Panc1 (cell line): Measurements from ENCODE around the gene MYO1E. TPM values are rescaled to one million over a fixed set of nuclear protein-coding genes. Genes with fewer than 3 reads are reported as not detected.
"Not testable (repeated sequence)": the region's sequence is repeated elsewhere in the genome, so short reads cannot be mapped to it uniquely, and the experiment has no call there.

Experiments
- ATAC-seq: fragments of 200-7000 bp; cut with Tn5 transposase; 2 replicates; pipeline ENCODE4 v1.9.1; 2020; ENCODE audit warnings: mild to moderate bottlenecking, moderate library complexity
- BruUV-seq: library from RNA; stranded (reverse); fragments of 400-500 nt; replicated peaks from 2 replicates; lab custom pipeline; 2021; lab: Mats Ljungman, UMichigan
- CTCF ChIA-PET: fragments of 300-600 bp; sonication (Branson Sonifier 250); formaldehyde crosslinking; loops from one replicate; lab custom pipeline; 2022; ENCODE audit warnings: antibody characterized with exemption; lab: Charles Lee
- POLR2A ChIA-PET: fragments of 300-600 bp; sonication (Branson Sonifier 250); formaldehyde crosslinking; loops from one replicate; lab custom pipeline; 2022; ENCODE audit warnings: antibody characterized with exemption; lab: Charles Lee
- DNase-seq: peaks from one replicate; pipeline ENCODE4 v3.0.0-alpha.2; 2010; ENCODE audit warnings: low read depth, low spot score
- H3K27ac ChIP-seq: 2 replicates; pipeline ENCODE4 v1.5.1; 2011; ENCODE audit warnings: mild to moderate bottlenecking, low read length, inconsistent platforms
- H3K27me3 ChIP-seq: fragments of 200-500 bp; sonication (Bioruptor generic); 2 replicates; pipeline ENCODE4 v1.6.0; 2014; ENCODE audit warnings: low read length, inconsistent platforms; ENCODE audit not compliant: control insufficient read depth, insufficient read depth
- H3K36me3 ChIP-seq: fragments of 200-500 bp; sonication (Bioruptor generic); 2 replicates; pipeline ENCODE4 v1.5.1; 2014; ENCODE audit warnings: inconsistent platforms, mild to moderate bottlenecking, low read length, moderate library complexity; ENCODE audit not compliant: control insufficient read depth, insufficient read depth
- H3K4me1 ChIP-seq: 2 replicates; pipeline ENCODE4 v1.5.1; 2011; ENCODE audit warnings: inconsistent platforms, mild to moderate bottlenecking, low read length, moderate library complexity; ENCODE audit not compliant: control insufficient read depth, insufficient read depth
- H3K4me3 ChIP-seq, 2 experiments: 2 replicates each; pipeline ENCODE4 v1.5.1; 2011 to 2012; ENCODE audit warnings: low read depth in 2 of 2, low read length in 2 of 2, mild to moderate bottlenecking in 2 of 2, inconsistent platforms in 1 of 2, moderate library complexity in 1 of 2
- H3K9me3 ChIP-seq: fragments of 200-500 bp; sonication (Bioruptor generic); 2 replicates; pipeline ENCODE4 v1.5.1; 2014; ENCODE audit warnings: low read depth, mild to moderate bottlenecking, inconsistent platforms, low read length, moderate library complexity; ENCODE audit not compliant: control insufficient read depth, insufficient read depth
- CTCF ChIP-seq: fragments of 450-650 bp; IDR thresholded peaks from 2 replicates; pipeline ENCODE4 v1.5.1; 2017; ENCODE audit warnings: mild to moderate bottlenecking
- POLR2AphosphoS5 ChIP-seq: IDR thresholded peaks from 2 replicates; pipeline ENCODE4 v1.6.1; 2012; ENCODE audit warnings: mild to moderate bottlenecking, low read depth, low read length, moderate library complexity
- SIN3A ChIP-seq: IDR thresholded peaks from 2 replicates; pipeline ENCODE4 v1.6.1; 2012; ENCODE audit warnings: low read depth, mild to moderate bottlenecking, low read length, moderate library complexity, borderline replicate concordance; ENCODE audit not compliant: insufficient read depth
- TCF7L2 ChIP-seq: IDR thresholded peaks from 2 replicates; pipeline ENCODE4 v1.6.1; 2011; ENCODE audit warnings: mild to moderate bottlenecking, low read depth, low read length, inconsistent platforms
- in situ Hi-C: cut with HindIII; loops from 2 replicates; pipeline ENCODE4 v1.10.0; 2016; ENCODE audit warnings: low sequenced_read_pairs, low pct_unique_long_range_greater_than_20kb
- intact Hi-C: fragments of 100-400 bp; cut with micrococcal nuclease; formaldehyde crosslinking; loops from one replicate; pipeline ENCODE4 v1.10.0; 2022; ENCODE audit not compliant: unreplicated experiment
- total RNA-seq: library from RNA; stranded (reverse); gene quantifications from one replicate; pipeline ENCODE4 v1.2.1, GENCODE V29; 2021; ENCODE audit not compliant: unreplicated experiment
- TF ChIP-seq, protein P1 (sequence below), 2 experiments: IDR thresholded peaks; 2 replicates each; pipeline ENCODE4 v1.6.1; 2011 to 2012; ENCODE audit warnings: low read depth in 2 of 2, control low read depth in 1 of 2, low read length in 1 of 2, mild to moderate bottlenecking in 1 of 2, moderate library complexity in 1 of 2; ENCODE audit not compliant: insufficient read depth in 1 of 2

Gene MYO1E
- total RNA-seq, 1 experiment from 2014 or later, result 161 TPM

- POLR2A ChIA-PET, result interaction anchor here (0.6 kb wide), 1 partner anchor 256 kb away, joined by 3 read pairs; no protein-coding TSS in a partner anchor
These were observed 34.3 kb downstream of the MYO1E start for GRCh38 chr15:59338414-59338813.

DNA sequence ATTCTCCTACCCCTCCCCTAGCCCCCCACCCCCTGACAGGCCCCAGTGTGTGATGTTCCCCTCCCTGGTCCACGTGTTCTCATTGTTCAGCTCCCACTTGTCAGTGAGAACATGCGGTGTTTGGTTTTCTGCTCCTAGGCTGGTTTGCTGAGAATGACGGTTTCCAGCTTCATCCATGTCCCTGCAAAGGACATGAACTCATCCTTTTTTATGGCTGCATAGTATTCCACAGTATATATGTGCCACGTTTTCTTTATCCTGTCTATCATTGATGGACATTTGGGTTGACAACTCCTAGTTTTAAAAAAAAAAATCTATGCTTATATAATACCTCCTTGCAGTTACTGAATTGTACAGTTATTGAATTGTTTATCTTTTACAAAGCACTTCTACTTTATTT is 35.9 kb downstream of the MYO1E start:
- ATAC-seq, POLR2A ChIA-PET, BruUV-seq, H3K4me3 ChIP-seq, H3K36me3 ChIP-seq, DNase-seq, intact Hi-C loops, H3K9me3 ChIP-seq, CTCF ChIA-PET, H3K27me3 ChIP-seq, in situ Hi-C loops, H3K27ac ChIP-seq: not testable (repeated sequence)
- peaks cover 19% of the 10 kb centered on the region for H3K4me1 ChIP-seq

More at GRCh38 chr15:59338414-59338813, 34.3 kb downstream of the MYO1E start:
- Histone ChIP-seq H3K27ac (no peak overlapping the region), H3K4me3 (no peak overlapping the region), H3K9me3 (no peaks in the 10 kb centered on the region), H3K4me1 (peaks cover 11% of the 10 kb centered on the region), H3K27me3 (no peaks in the 10 kb centered on the region), H3K36me3 (no peaks in the 10 kb centered on the region)
- TF ChIP-seq SIN3A (no peak), CTCF (no peak), TCF7L2 (no peak), POLR2AphosphoS5 (no peak)
- TF ChIP-seq, protein P1, sequence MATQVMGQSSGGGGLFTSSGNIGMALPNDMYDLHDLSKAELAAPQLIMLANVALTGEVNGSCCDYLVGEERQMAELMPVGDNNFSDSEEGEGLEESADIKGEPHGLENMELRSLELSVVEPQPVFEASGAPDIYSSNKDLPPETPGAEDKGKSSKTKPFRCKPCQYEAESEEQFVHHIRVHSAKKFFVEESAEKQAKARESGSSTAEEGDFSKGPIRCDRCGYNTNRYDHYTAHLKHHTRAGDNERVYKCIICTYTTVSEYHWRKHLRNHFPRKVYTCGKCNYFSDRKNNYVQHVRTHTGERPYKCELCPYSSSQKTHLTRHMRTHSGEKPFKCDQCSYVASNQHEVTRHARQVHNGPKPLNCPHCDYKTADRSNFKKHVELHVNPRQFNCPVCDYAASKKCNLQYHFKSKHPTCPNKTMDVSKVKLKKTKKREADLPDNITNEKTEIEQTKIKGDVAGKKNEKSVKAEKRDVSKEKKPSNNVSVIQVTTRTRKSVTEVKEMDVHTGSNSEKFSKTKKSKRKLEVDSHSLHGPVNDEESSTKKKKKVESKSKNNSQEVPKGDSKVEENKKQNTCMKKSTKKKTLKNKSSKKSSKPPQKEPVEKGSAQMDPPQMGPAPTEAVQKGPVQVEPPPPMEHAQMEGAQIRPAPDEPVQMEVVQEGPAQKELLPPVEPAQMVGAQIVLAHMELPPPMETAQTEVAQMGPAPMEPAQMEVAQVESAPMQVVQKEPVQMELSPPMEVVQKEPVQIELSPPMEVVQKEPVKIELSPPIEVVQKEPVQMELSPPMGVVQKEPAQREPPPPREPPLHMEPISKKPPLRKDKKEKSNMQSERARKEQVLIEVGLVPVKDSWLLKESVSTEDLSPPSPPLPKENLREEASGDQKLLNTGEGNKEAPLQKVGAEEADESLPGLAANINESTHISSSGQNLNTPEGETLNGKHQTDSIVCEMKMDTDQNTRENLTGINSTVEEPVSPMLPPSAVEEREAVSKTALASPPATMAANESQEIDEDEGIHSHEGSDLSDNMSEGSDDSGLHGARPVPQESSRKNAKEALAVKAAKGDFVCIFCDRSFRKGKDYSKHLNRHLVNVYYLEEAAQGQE (IDR thresholded peaks at IDR 0.05; ENCODE audit: insufficient read depth in 1 of 2, low read depth in 2 of 2, low read length in 1 of 2), result no peak
- DNase-seq, result no peak
- CTCF ChIA-PET, result interaction anchor here (1.1 kb wide), 1 partner anchor 163 kb away, joined by 3 read pairs; no protein-coding TSS in a partner anchor
- ATAC-seq, result no peak
- in situ Hi-C loops (no loop called here), intact Hi-C loops (no loop called here)
- no TSS peak for BruUV-seq

- H3K36me3 ChIP-seq, result no peaks in the 10 kb centered on the region
- no peaks in the 10 kb centered on the region for H3K9me3 ChIP-seq
- peaks cover 33% of the 10 kb centered on the region for H3K4me1 ChIP-seq
- intact Hi-C loops, result no loop called here
- TF ChIP-seq, protein P1 (IDR thresholded peaks at IDR 0.05; ENCODE audit: insufficient read depth in 1 of 2, low read depth in 2 of 2, low read length in 1 of 2), result no peak
- no peak for TF ChIP-seq POLR2AphosphoS5
- TF ChIP-seq CTCF, result no peak
- no peak for TF ChIP-seq TCF7L2
- no peak for TF ChIP-seq SIN3A
- no peak overlapping the region for H3K27ac ChIP-seq
- ATAC-seq (0 out of 2 replicates have a peak, but pooled peaks have one; percentile 52), DNase-seq (no peak)
- no peaks in the 10 kb centered on the region for H3K27me3 ChIP-seq
- in situ Hi-C loops, result no loop called here
- ChIA-PET POLR2A (no interaction called here), CTCF (no interaction called here)
- H3K4me3 ChIP-seq, result no peak overlapping the region
- BruUV-seq, result no TSS peak
These were observed 37.4 kb downstream of the MYO1E start for GRCh38 chr15:59335207-59335786.
